SW480 (cell line): ENCODE measurements around the gene CEBPG.

ENCODE experiments used
- DNase-seq: peaks from one replicate; pipeline ENCODE4 v3.0.0-alpha.2; 2016; ENCODE audit warnings: low spot score

Gene CEBPG

GRCh38 chr19:33373453-33374235, at the start of gene CEBPG:
Gene CEBPG, plus strand, starts transcription at chr19:33373709. Its CDS starts 5,531 bp downstream, at chr19:33379240.
- peak; percentile 95 for DNase-seq

- DNase-seq: no peak
Measured at GRCh38 chr19:33324628-33325027, 48.9 kb upstream of the CEBPG start.

- DNase-seq: no peak
Measured at GRCh38 chr19:33325920-33326319, 47.6 kb upstream of the CEBPG start.

GRCh38 chr19:33329060-33329459, 44.4 kb upstream of the CEBPG start:
- DNase-seq: no peak

GRCh38 chr19:33329736-33330135, 43.8 kb upstream of the CEBPG start:
- DNase-seq: no peak

- DNase-seq: no peak
Measured at GRCh38 chr19:33332248-33332647, 41.3 kb upstream of the CEBPG start.

GRCh38 chr19:33333151-33333550, 40.4 kb upstream of the CEBPG start:
- no peak for DNase-seq

GRCh38 chr19:33333642-33334041, 39.9 kb upstream of the CEBPG start:
- DNase-seq: no peak

- DNase-seq: no peak
Measured at GRCh38 chr19:33334271-33334670, 39.2 kb upstream of the CEBPG start.

GRCh38 chr19:33335446-33335845, 38.1 kb upstream of the CEBPG start:
- no peak for DNase-seq

GRCh38 chr19:33339016-33339984, 34.2 kb upstream of the CEBPG start:
- DNase-seq: no peak

- no peak for DNase-seq
Measured at GRCh38 chr19:33340991-33341390, 32.5 kb upstream of the CEBPG start.

GRCh38 chr19:33343301-33343700, 30.2 kb upstream of the CEBPG start:
- DNase-seq: no peak

- no peak for DNase-seq
Measured at GRCh38 chr19:33343859-33344572, 29.5 kb upstream of the CEBPG start.

- DNase-seq: no peak
Measured at GRCh38 chr19:33344573-33344925, 29.0 kb upstream of the CEBPG start.

GRCh38 chr19:33345163-33345562, 28.3 kb upstream of the CEBPG start:
- DNase-seq: no peak

- no peak for DNase-seq
Measured at GRCh38 chr19:33346665-33347064, 26.8 kb upstream of the CEBPG start.

GRCh38 chr19:33347300-33347699, 26.2 kb upstream of the CEBPG start:
- DNase-seq: no peak

- no peak for DNase-seq
Measured at GRCh38 chr19:33348301-33349010, 25.1 kb upstream of the CEBPG start.

GRCh38 chr19:33349319-33350289, 23.9 kb upstream of the CEBPG start:
- no peak for DNase-seq
